Smooth muscle cell of the pulmonary artery (primary cell): ENCODE results near the gene TOP1. TPM values are rescaled to one million over a fixed set of nuclear protein-coding genes. Genes with fewer than 3 reads are reported as not detected.

Experiments
- total RNA-seq: library from RNA; depleted of rRNA; stranded (reverse); fragments of >200 nt; gene quantifications from 2 replicates; pipeline ENCODE4 v1.2.3, GENCODE V29; 2014

Gene TOP1
- total RNA-seq = 20.5 and 22.3 TPM in 2 replicates

GRCh38 chr20:41028359-41029149 is at the start of gene TOP1:
Gene TOP1 (plus strand): TSS chr20:41028822. CDS start chr20:41029068, 246 bp downstream.

DNA sequence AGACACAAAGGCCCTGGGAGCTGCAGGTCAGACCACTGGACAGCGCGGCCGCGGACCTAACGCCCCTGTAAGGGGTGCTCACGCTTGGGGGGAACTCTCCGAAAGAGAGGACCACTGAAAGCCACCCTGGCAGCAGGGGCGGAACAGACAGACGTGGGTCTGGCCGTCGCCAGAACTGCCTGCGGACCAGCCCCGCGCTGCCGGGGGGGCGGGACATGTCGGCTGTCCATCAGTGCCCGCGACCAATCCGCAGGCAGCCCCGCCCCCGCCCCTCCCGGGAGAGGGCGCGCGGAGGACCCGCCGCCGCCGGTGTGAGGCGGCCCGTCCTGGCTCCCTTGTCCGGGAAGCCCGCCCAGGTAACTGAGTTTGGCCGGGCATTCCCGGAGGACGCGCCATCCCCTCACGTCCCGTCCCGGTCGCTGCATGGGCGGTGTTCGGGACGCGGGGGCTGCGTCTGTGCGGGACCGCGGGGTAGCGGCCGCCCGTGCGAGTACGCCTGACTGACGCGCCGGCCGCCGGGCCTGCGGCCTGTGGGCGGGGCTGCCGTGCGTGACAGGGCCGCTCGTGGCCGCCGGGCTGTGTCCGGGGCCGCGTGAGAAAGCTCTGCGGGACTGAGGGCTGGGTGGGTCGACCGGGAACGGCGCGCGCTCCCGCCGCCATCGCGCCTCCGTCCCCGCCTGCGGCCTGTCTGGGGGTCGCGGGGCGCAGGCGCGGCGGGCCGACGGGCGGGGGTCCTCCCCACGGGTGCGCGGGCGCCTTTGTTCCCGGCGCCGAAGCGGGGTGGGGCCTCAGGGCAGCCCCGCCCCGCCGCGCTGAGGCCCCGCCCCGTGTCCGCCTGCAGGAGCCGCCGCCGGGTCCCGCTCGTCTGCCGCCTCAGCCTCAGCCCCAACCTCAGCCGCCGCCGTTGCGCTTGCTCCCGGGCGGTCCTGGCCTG is 108.3 kb downstream of the TOP1 start, which contains the start of gene PLCG1:
Gene PLCG1 (plus strand): TSS at position 864 of the 934 bp plus-strand sequence. CDS start 99 bp downstream, outside the sequence.

Other genes starting within 250 kb of the TOP1 start
- 71.7 and 123 TPM in 2 replicates for gene PLCG1, start 108.7 kb downstream of the TOP1 start, total RNA-seq